Kidney capillary endothelial cell (primary cell): ENCODE results near the gene PLA2R1.
"Not testable (repeated sequence)": the region's sequence is repeated elsewhere in the genome, so short reads cannot be mapped to it uniquely, and the experiment has no call there.

Experiments
- DNase-seq: peaks from one replicate; pipeline ENCODE4 v3.0.0-alpha.2; 2018; ENCODE audit warnings: low spot score

The PLA2R1 gene

GRCh38 chr2:160063879-160064612 lies 1.6 kb upstream of the PLA2R1 start:
- no peak for DNase-seq

- DNase-seq = no peak
Measured at GRCh38 chr2:160063271-160063670, 856 bp upstream of the PLA2R1 start.

- no peak for DNase-seq
Measured at GRCh38 chr2:160061944-160062291, 497 bp downstream of the PLA2R1 start.

- DNase-seq = no peak
Measured at GRCh38 chr2:160061533-160061932, 882 bp downstream of the PLA2R1 start.

- DNase-seq = no peak
Measured at GRCh38 chr2:160060297-160060696, 2.1 kb downstream of the PLA2R1 start.

- no peak for DNase-seq
Measured at GRCh38 chr2:160057356-160057755, 5.1 kb downstream of the PLA2R1 start.

- DNase-seq = no peak
Measured at GRCh38 chr2:160055726-160056108, 6.7 kb downstream of the PLA2R1 start.

- no peak for DNase-seq
Measured at GRCh38 chr2:160054984-160055725, 7.3 kb downstream of the PLA2R1 start.

- no peak for DNase-seq
Measured at GRCh38 chr2:160053946-160054345, 8.5 kb downstream of the PLA2R1 start.

- no peak for DNase-seq
Measured at GRCh38 chr2:160052531-160052930, 9.9 kb downstream of the PLA2R1 start.

GRCh38 chr2:160051371-160051800 lies 11.0 kb downstream of the PLA2R1 start:
- DNase-seq = no peak

- no peak for DNase-seq
Measured at GRCh38 chr2:160050147-160050546, 12.3 kb downstream of the PLA2R1 start.

GRCh38 chr2:160045703-160046210 lies 16.7 kb downstream of the PLA2R1 start:
- DNase-seq = no peak

- no peak for DNase-seq
Measured at GRCh38 chr2:160044728-160045127, 17.7 kb downstream of the PLA2R1 start.

GRCh38 chr2:160043265-160043664 lies 19.1 kb downstream of the PLA2R1 start:
- no peak for DNase-seq

- DNase-seq = no peak
Measured at GRCh38 chr2:160042054-160042453, 20.4 kb downstream of the PLA2R1 start.

GRCh38 chr2:160041091-160041490 lies 21.3 kb downstream of the PLA2R1 start:
- DNase-seq = no peak

GRCh38 chr2:160039166-160039903 lies 23.1 kb downstream of the PLA2R1 start:
- DNase-seq = no peak

GRCh38 chr2:160038662-160039061 lies 23.8 kb downstream of the PLA2R1 start:
- not testable (repeated sequence) for DNase-seq

GRCh38 chr2:160036736-160037135 lies 25.7 kb downstream of the PLA2R1 start:
- DNase-seq = no peak

GRCh38 chr2:160035125-160035524 lies 27.3 kb downstream of the PLA2R1 start:
- DNase-seq = no peak

- no peak for DNase-seq
Measured at GRCh38 chr2:160034396-160034795, 28.0 kb downstream of the PLA2R1 start.
